Activated CD8-positive, alpha-beta T cell treated with anti-CD3 and anti-CD28 coated beads, Interleukin-2, amount 10 ng/mL, durations not matched to agents 7 days and 5 days (primary cell): Measurements from ENCODE around the gene HES5. TPM values are rescaled to one million over a fixed set of nuclear protein-coding genes. Genes with fewer than 3 reads are reported as not detected.
A peak's percentile ranks its signal among the peaks of the same experiment; 100 is the strongest.

ENCODE experiments used
- ATAC-seq: fragments of 150-1000 bp; cut with Tn5 transposase; one replicate; pipeline ENCODE4 v1.10.0; 2021; ENCODE audit warnings: moderate library complexity
- CTCF ChIA-PET: fragments of 350-600 bp; sonication (Branson Sonifier 250); formaldehyde crosslinking; loops from one replicate; lab custom pipeline; 2021; ENCODE audit warnings: antibody characterized with exemption; lab: Charles Lee
- POLR2A ChIA-PET: fragments of 350-600 bp; sonication (Branson Sonifier 250); formaldehyde crosslinking; loops from one replicate; lab custom pipeline; 2021; ENCODE audit warnings: antibody characterized with exemption; lab: Charles Lee
- DNase-seq: peaks from one replicate; pipeline ENCODE4 v3.0.0-alpha.2; 2020
- H3K27ac Mint-ChIP-seq: one replicate; pipeline ENCODE4 v1.8.0; 2021; ENCODE audit warnings: mild to moderate bottlenecking, mixed read lengths
- H3K27me3 Mint-ChIP-seq: one replicate; pipeline ENCODE4 v1.8.0; 2021; ENCODE audit warnings: low read depth, mixed read lengths
- H3K36me3 Mint-ChIP-seq: one replicate; pipeline ENCODE4 v1.8.0; 2021; ENCODE audit warnings: low read depth, mixed read lengths
- H3K4me1 Mint-ChIP-seq: one replicate; pipeline ENCODE4 v1.8.0; 2021; ENCODE audit warnings: low read depth, mixed read lengths
- H3K4me3 Mint-ChIP-seq: one replicate; pipeline ENCODE4 v1.8.0; 2021; ENCODE audit warnings: mild to moderate bottlenecking, mixed read lengths
- H3K9me3 Mint-ChIP-seq: one replicate; pipeline ENCODE4 v1.8.0; 2022; ENCODE audit warnings: mixed read lengths; ENCODE audit not compliant: insufficient read depth
- total RNA-seq, 2 experiments: library from RNA; stranded (reverse); gene quantifications; one replicate each; pipeline ENCODE4 v1.2.3, GENCODE V29; 2021

HES5 gene
- total RNA-seq, 2 experiments from 2014 or later: not detected

- no peaks in the 10 kb centered on the region for H3K27me3 Mint-ChIP-seq
- H3K4me1 Mint-ChIP-seq: peaks cover 36% of the 10 kb centered on the region
- ChIA-PET POLR2A (interaction anchor here (1.0 to 6.1 kb wide), 4 partner anchors 12 to 26 kb away, joined by 3 to 60 read pairs (median 28); partner anchors contain the start of gene PRXL2B), CTCF (interaction anchor here (4.1 kb wide), 1 partner anchor 26 kb away, joined by 32 read pairs; the partner anchor contains the start of gene PRXL2B)
- no peak overlapping the region for H3K27ac Mint-ChIP-seq
- no peak for ATAC-seq
- H3K36me3 Mint-ChIP-seq: peaks cover 27% of the 10 kb centered on the region
- DNase-seq: no peak
- H3K9me3 Mint-ChIP-seq: no peaks in the 10 kb centered on the region
- no peak overlapping the region for H3K4me3 Mint-ChIP-seq
These were observed 29.6 kb upstream of the HES5 start for GRCh38 chr1:2559509-2560298.

GRCh38 chr1:2558861-2559260 is 28.8 kb upstream of the HES5 start:
- peaks cover 30% of the 10 kb centered on the region for H3K36me3 Mint-ChIP-seq
- peak overlapping the region; percentile 31 for H3K4me3 Mint-ChIP-seq
- ChIA-PET CTCF (no interaction called here), POLR2A (interaction anchor here (1.0 to 4.9 kb wide), 2 partner anchors 11 to 19 kb away, joined by 3 to 60 read pairs; no protein-coding TSS in a partner anchor)
- H3K27ac Mint-ChIP-seq: peak overlapping the region; percentile 43
- no peaks in the 10 kb centered on the region for H3K9me3 Mint-ChIP-seq
- ATAC-seq (no peak), DNase-seq (no peak)
- H3K27me3 Mint-ChIP-seq: no peaks in the 10 kb centered on the region
- peaks cover 44% of the 10 kb centered on the region for H3K4me1 Mint-ChIP-seq

GRCh38 chr1:2558420-2558819 is 28.4 kb upstream of the HES5 start:
- ATAC-seq (no peak), DNase-seq (no peak)
- H3K9me3 Mint-ChIP-seq: no peaks in the 10 kb centered on the region
- CTCF ChIA-PET: no interaction called here
- no peaks in the 10 kb centered on the region for H3K27me3 Mint-ChIP-seq
- POLR2A ChIA-PET: interaction anchor here (1.0 to 4.9 kb wide), 3 partner anchors 11 to 26 kb away, joined by 3 to 60 read pairs (median 5); no protein-coding TSS in a partner anchor
- peaks cover 28% of the 10 kb centered on the region for H3K36me3 Mint-ChIP-seq
- peaks cover 47% of the 10 kb centered on the region for H3K4me1 Mint-ChIP-seq
- H3K27ac Mint-ChIP-seq: peak overlapping the region; percentile 43
- H3K4me3 Mint-ChIP-seq: peak overlapping the region; percentile 97

GRCh38 chr1:2557482-2558400 is 27.7 kb upstream of the HES5 start:
- no peaks in the 10 kb centered on the region for H3K27me3 Mint-ChIP-seq
- peaks cover 28% of the 10 kb centered on the region for H3K36me3 Mint-ChIP-seq
- ATAC-seq (no peak), DNase-seq (no peak)
- peak overlapping the region; percentile 98 for H3K27ac Mint-ChIP-seq
- CTCF ChIA-PET: interaction anchor here (1.4 to 3.8 kb wide), 4 partner anchors 10 to 32 kb away, joined by 3 to 42 read pairs (median 18); partner anchors contain the start of genes PANK4 and PRXL2B
- POLR2A ChIA-PET: interaction anchor here (1.0 to 4.9 kb wide), 8 partner anchors 9 to 142 kb away, joined by 3 to 130 read pairs (median 10); partner anchors contain the start of genes PANK4 and PRXL2B
- H3K4me1 Mint-ChIP-seq: peaks cover 47% of the 10 kb centered on the region
- peak overlapping the region; percentile 97 for H3K4me3 Mint-ChIP-seq
- no peaks in the 10 kb centered on the region for H3K9me3 Mint-ChIP-seq

GRCh38 chr1:2556678-2557481 is 26.8 kb upstream of the HES5 start:
- Mint-ChIP-seq H3K4me3 (peak overlapping the region; percentile 97), H3K27ac (peak overlapping the region; percentile 98), H3K27me3 (no peaks in the 10 kb centered on the region), H3K36me3 (peaks cover 28% of the 10 kb centered on the region), H3K9me3 (no peaks in the 10 kb centered on the region), H3K4me1 (peaks cover 47% of the 10 kb centered on the region)
- peak; percentile 17 for ATAC-seq
- POLR2A ChIA-PET: interaction anchor here (0.9 to 4.9 kb wide), 13 partner anchors 8 to 362 kb away, joined by 3 to 130 read pairs (median 7); partner anchors contain the start of genes FAAP20, MORN1, PANK4 and PRXL2B
- DNase-seq: peak; percentile 77
- CTCF ChIA-PET: interaction anchor here (1.1 to 3.8 kb wide), 10 partner anchors 8 to 142 kb away, joined by 3 to 42 read pairs (median 8); partner anchors contain the start of genes PANK4 and PRXL2B

GRCh38 chr1:2556277-2556677 is 26.2 kb upstream of the HES5 start, which contains the start of gene TNFRSF14:
TNFRSF14 (plus strand) TSS chr1:2556371; CDS start chr1:2556665, 294 bp downstream.
- Mint-ChIP-seq H3K36me3 (peaks cover 25% of the 10 kb centered on the region), H3K4me3 (peak within 1 kb of the TSS; percentile 97), H3K27me3 (no peaks in the 10 kb centered on the region), H3K27ac (peak within 1 kb of the TSS; percentile 98), H3K9me3 (no peaks in the 10 kb centered on the region), H3K4me1 (peaks cover 46% of the 10 kb centered on the region)
- POLR2A ChIA-PET: interaction anchor here (0.8 to 4.9 kb wide), 16 partner anchors 9 to 361 kb away, joined by 3 to 130 read pairs (median 5); partner anchors contain the start of genes FAAP20, MORN1, PANK4 and PRXL2B
- peak; percentile 90 for DNase-seq
- ATAC-seq: peak; percentile 77
- CTCF ChIA-PET: interaction anchor here (1.0 to 3.8 kb wide), 11 partner anchors 9 to 362 kb away, joined by 3 to 42 read pairs (median 6); partner anchors contain the start of genes FAAP20, PANK4 and PRXL2B

GRCh38 chr1:2555634-2556276 is 25.7 kb upstream of the HES5 start:
- Mint-ChIP-seq H3K27me3 (no peaks in the 10 kb centered on the region), H3K4me3 (peak overlapping the region; percentile 97), H3K36me3 (peaks cover 23% of the 10 kb centered on the region), H3K9me3 (no peaks in the 10 kb centered on the region), H3K4me1 (peaks cover 48% of the 10 kb centered on the region), H3K27ac (peak overlapping the region; percentile 98)
- CTCF ChIA-PET: interaction anchor here (1.0 to 3.8 kb wide), 11 partner anchors 8 to 361 kb away, joined by 3 to 42 read pairs (median 6); partner anchors contain the start of genes FAAP20, PANK4 and PRXL2B
- ATAC-seq (peak; percentile 60), DNase-seq (peak; percentile 92)
- POLR2A ChIA-PET: interaction anchor here (0.8 to 4.9 kb wide), 16 partner anchors 9 to 361 kb away, joined by 3 to 130 read pairs (median 5); partner anchors contain the start of genes FAAP20, MORN1, PANK4 and PRXL2B

GRCh38 chr1:2554621-2555387 is 24.7 kb upstream of the HES5 start:
- no peaks in the 10 kb centered on the region for H3K9me3 Mint-ChIP-seq
- H3K4me1 Mint-ChIP-seq: peaks cover 50% of the 10 kb centered on the region
- DNase-seq: peak; percentile 77
- peak overlapping the region; percentile 97 for H3K4me3 Mint-ChIP-seq
- peaks cover 24% of the 10 kb centered on the region for H3K36me3 Mint-ChIP-seq
- POLR2A ChIA-PET: interaction anchor here (2.9 to 4.9 kb wide), 4 partner anchors 8 to 139 kb away, joined by 12 to 130 read pairs (median 59); partner anchors contain the start of gene PRXL2B
- peak; percentile 25 for ATAC-seq
- H3K27me3 Mint-ChIP-seq: no peaks in the 10 kb centered on the region
- CTCF ChIA-PET: interaction anchor here (2.5 to 3.8 kb wide), 3 partner anchors 23 to 139 kb away, joined by 13 to 42 read pairs (median 19); partner anchors contain the start of gene PRXL2B
- peak overlapping the region; percentile 98 for H3K27ac Mint-ChIP-seq
